WTC11 (cell line): ENCODE measurements around the gene KNDC1. TPM values are rescaled to one million over a fixed set of nuclear protein-coding genes. Genes with fewer than 3 reads are reported as not detected.

Experiments
- ATAC-seq: fragments of 200-7000 bp; cut with Tn5 transposase; 2 replicates; pipeline ENCODE4 v1.10.0; 2021; ENCODE audit warnings: mild to moderate bottlenecking, moderate library complexity
- CTCF ChIA-PET: fragments of 300-600 bp; sonication (Branson Sonifier 250); formaldehyde crosslinking; loops from one replicate; lab custom pipeline; 2021; ENCODE audit warnings: antibody characterized with exemption; lab: Charles Lee
- POLR2A ChIA-PET: fragments of 350-600 bp; sonication (Branson Sonifier 250); formaldehyde crosslinking; loops from one replicate; lab custom pipeline; 2021; ENCODE audit warnings: antibody characterized with exemption; lab: Charles Lee
- DNase-seq: peaks from one replicate; pipeline ENCODE4 v3.0.0; 2021; ENCODE audit warnings: low spot score
- H3K27ac Mint-ChIP-seq: 2 replicates; pipeline ENCODE4 v1.8.0; 2021; ENCODE audit warnings: mixed read lengths
- H3K27me3 Mint-ChIP-seq: 2 replicates; pipeline ENCODE4 v1.8.0; 2021; ENCODE audit warnings: low read depth, mild to moderate bottlenecking, moderate library complexity, mixed read lengths
- H3K36me3 Mint-ChIP-seq: 2 replicates; pipeline ENCODE4 v1.8.0; 2021; ENCODE audit warnings: mixed read lengths
- H3K4me1 Mint-ChIP-seq: 2 replicates; pipeline ENCODE4 v1.8.0; 2022; ENCODE audit warnings: mixed read lengths
- H3K4me3 Mint-ChIP-seq: 2 replicates; pipeline ENCODE4 v1.8.0; 2021; ENCODE audit warnings: mild to moderate bottlenecking, moderate library complexity, mixed read lengths
- H3K9me3 Mint-ChIP-seq: 2 replicates; pipeline ENCODE4 v1.8.0; 2021; ENCODE audit warnings: mixed read lengths
- AFF4 ChIP-seq: sonication (generic); formaldehyde crosslinking; IDR thresholded peaks from 2 replicates; pipeline ENCODE4 v1.8.1; 2023; ENCODE audit warnings: mild to moderate bottlenecking, missing genetic modification reagents, borderline replicate concordance
- ATF1 ChIP-seq: sonication (generic); formaldehyde crosslinking; IDR thresholded peaks from 2 replicates; pipeline ENCODE4 v1.8.1; 2023; ENCODE audit warnings: mild to moderate bottlenecking, moderate library complexity, missing genetic modification reagents
- ATF3 ChIP-seq: sonication (generic); formaldehyde crosslinking; conservative IDR thresholded peaks from 2 replicates; pipeline ENCODE4 v1.8.1; 2022; ENCODE audit warnings: mild to moderate bottlenecking, missing genetic modification reagents
- ELF4 ChIP-seq: sonication (generic); formaldehyde crosslinking; IDR thresholded peaks from 2 replicates; pipeline ENCODE4 v1.8.1; 2022; ENCODE audit warnings: low read depth, mild to moderate bottlenecking, moderate library complexity, missing genetic modification reagents
- ETV6 ChIP-seq: sonication (generic); formaldehyde crosslinking; IDR thresholded peaks from 2 replicates; pipeline ENCODE4 v1.8.1; 2022; ENCODE audit warnings: mild to moderate bottlenecking, missing genetic modification reagents
- FOXJ3 ChIP-seq: sonication (generic); formaldehyde crosslinking; IDR thresholded peaks from 2 replicates; pipeline ENCODE4 v1.9.0; 2021; ENCODE audit warnings: missing genetic modification reagents, mild to moderate bottlenecking, borderline replicate concordance
- FOXP4 ChIP-seq: sonication (generic); formaldehyde crosslinking; IDR thresholded peaks from 2 replicates; pipeline ENCODE4 v1.8.0; 2022; ENCODE audit warnings: mild to moderate bottlenecking, missing genetic modification reagents
- GTF2I ChIP-seq: fragments of 250-450 bp; sonication (Bioruptor Pico); conservative IDR thresholded peaks from 2 replicates; pipeline ENCODE4 v1.4.0; 2021; ENCODE audit warnings: mild to moderate bottlenecking
- IRF1 ChIP-seq: sonication (generic); formaldehyde crosslinking; IDR thresholded peaks from 2 replicates; pipeline ENCODE4 v1.8.0; 2023; ENCODE audit warnings: missing genetic modification reagents
- JAZF1 ChIP-seq: fragments of 250-450 bp; sonication (Bioruptor Pico); IDR thresholded peaks from 2 replicates; pipeline ENCODE4 v1.9.0; 2021; ENCODE audit warnings: moderate library complexity, mild to moderate bottlenecking, inconsistent platforms
- NFATC4 ChIP-seq: fragments of 250-450 bp; sonication (Bioruptor Pico); IDR thresholded peaks from 2 replicates; pipeline ENCODE4 v1.9.0; 2021; ENCODE audit warnings: mild to moderate bottlenecking
- NFE2L1 ChIP-seq: sonication (generic); formaldehyde crosslinking; IDR thresholded peaks from 2 replicates; pipeline ENCODE4 v1.8.1; 2023; ENCODE audit warnings: missing genetic modification reagents
- NR1H2 ChIP-seq: sonication (generic); formaldehyde crosslinking; IDR thresholded peaks from 2 replicates; pipeline ENCODE4 v1.9.0; 2021; ENCODE audit warnings: mild to moderate bottlenecking, moderate library complexity, missing genetic modification reagents
- PREB ChIP-seq: sonication (generic); formaldehyde crosslinking; IDR thresholded peaks from 2 replicates; pipeline ENCODE4 v1.8.1; 2022; ENCODE audit warnings: mild to moderate bottlenecking, missing genetic modification reagents, moderate library complexity, borderline replicate concordance
- PRRX2 ChIP-seq: fragments of 250-450 bp; sonication (Bioruptor Pico); IDR thresholded peaks from 2 replicates; pipeline ENCODE4 v1.8.0; 2021; ENCODE audit warnings: mild to moderate bottlenecking
- ZBTB43 ChIP-seq: sonication (generic); formaldehyde crosslinking; IDR thresholded peaks from 2 replicates; pipeline ENCODE4 v1.8.1; 2023; ENCODE audit warnings: mild to moderate bottlenecking, missing genetic modification reagents
- ZNF138 ChIP-seq: sonication (generic); formaldehyde crosslinking; conservative IDR thresholded peaks from 2 replicates; pipeline ENCODE4 v1.8.1; 2022; ENCODE audit warnings: mild to moderate bottlenecking, moderate library complexity, missing genetic modification reagents
- ZNF232 ChIP-seq: sonication (generic); formaldehyde crosslinking; IDR thresholded peaks from 2 replicates; pipeline ENCODE4 v1.8.0; 2022; ENCODE audit warnings: mild to moderate bottlenecking, missing genetic modification reagents
- ZNF425 ChIP-seq: fragments of 250-450 bp; sonication (Bioruptor Pico); conservative IDR thresholded peaks from 2 replicates; pipeline ENCODE4 v1.9.0; 2021; ENCODE audit warnings: mild to moderate bottlenecking
- ZSCAN18 ChIP-seq: fragments of 250-450 bp; sonication (Bioruptor Pico); IDR thresholded peaks from 2 replicates; pipeline ENCODE4 v2.1.2; 2022; ENCODE audit warnings: mild to moderate bottlenecking, moderate library complexity
- total RNA-seq: library from RNA; stranded (reverse); gene quantifications from 3 replicates; pipeline ENCODE4 v1.2.3, GENCODE V29; 2021

KNDC1 gene
- total RNA-seq, 1 experiment from 2014 or later = 26.6 TPM

- ATAC-seq (no peak), DNase-seq (no peak)
- ChIA-PET CTCF (no interaction called here), POLR2A (no interaction called here)
- no peak overlapping the region for H3K27ac Mint-ChIP-seq
- H3K4me3 Mint-ChIP-seq = no peak overlapping the region
- no peaks in the 10 kb centered on the region for H3K4me1 Mint-ChIP-seq
- H3K36me3 Mint-ChIP-seq = peaks cover 21% of the 10 kb centered on the region
- peaks cover 8% of the 10 kb centered on the region for H3K9me3 Mint-ChIP-seq
- H3K27me3 Mint-ChIP-seq = no peaks in the 10 kb centered on the region
- TF ChIP-seq JAZF1 (CRISPR knock-in tag) (no peak), FOXJ3 (CRISPR knock-in tag) (no peak), IRF1 (no peak), ATF1 (CRISPR knock-in tag) (no peak), GTF2I (no peak), ZSCAN18 (CRISPR knock-in tag) (no peak), ATF3 (CRISPR knock-in tag) (no peak), ETV6 (CRISPR knock-in tag) (no peak), ZBTB43 (no peak), ZNF425 (CRISPR knock-in tag) (no peak), ZNF232 (CRISPR knock-in tag) (no peak), NFATC4 (CRISPR knock-in tag) (no peak)
These were observed 25.9 kb downstream of the KNDC1 start for GRCh38 chr10:133185916-133186315.

- H3K27me3 Mint-ChIP-seq = no peaks in the 10 kb centered on the region
- TF ChIP-seq FOXP4 (no peak), AFF4 (no peak), PRRX2 (CRISPR knock-in tag) (no peak), ZNF138 (CRISPR knock-in tag) (no peak), PREB (CRISPR knock-in tag) (no peak), GTF2I (no peak), ZNF232 (CRISPR knock-in tag) (no peak), ZSCAN18 (CRISPR knock-in tag) (no peak), NR1H2 (CRISPR knock-in tag) (no peak), NFE2L1 (CRISPR knock-in tag) (no peak), ELF4 (CRISPR knock-in tag) (no peak)
- ChIA-PET POLR2A (no interaction called here), CTCF (no interaction called here)
- peaks cover 21% of the 10 kb centered on the region for H3K36me3 Mint-ChIP-seq
- peaks cover 8% of the 10 kb centered on the region for H3K9me3 Mint-ChIP-seq
- H3K4me3 Mint-ChIP-seq = no peak overlapping the region
- DNase-seq = no peak
- H3K27ac Mint-ChIP-seq = no peak overlapping the region
- no peak for ATAC-seq
- H3K4me1 Mint-ChIP-seq = no peaks in the 10 kb centered on the region
These were observed 26.5 kb downstream of the KNDC1 start for GRCh38 chr10:133186416-133187090.
